Posterior cingulate gyrus (tissue), 11 donors: ENCODE data around the gene CYP27C1.
"Not testable (repeated sequence)": the region's sequence is repeated elsewhere in the genome, so short reads cannot be mapped to it uniquely, and the experiment has no call there.

Experiments
- DNase-seq, 10 donors: peaks; one replicate each; pipeline versions ENCODE4 v3.0.0 to v3.0.0-alpha.2; 2020 to 2021; ENCODE audit warnings: mixed read lengths in 3 of 10
- intact Hi-C: fragments of 100-400 bp; cut with DNase I; formaldehyde crosslinking; loops from one replicate; pipeline ENCODE4 v1.15.1; 2023

The CYP27C1 gene

GRCh38 chr2:127175751-127176354, 44.2 kb downstream of the CYP27C1 start:
- intact Hi-C loops = loop anchor here (10.0 kb wide), 1 partner anchor 99 kb away; no protein-coding TSS in a partner anchor
- DNase-seq = peak in 3 of 10 donors; percentile 23 to 86 (median 30)

DNA sequence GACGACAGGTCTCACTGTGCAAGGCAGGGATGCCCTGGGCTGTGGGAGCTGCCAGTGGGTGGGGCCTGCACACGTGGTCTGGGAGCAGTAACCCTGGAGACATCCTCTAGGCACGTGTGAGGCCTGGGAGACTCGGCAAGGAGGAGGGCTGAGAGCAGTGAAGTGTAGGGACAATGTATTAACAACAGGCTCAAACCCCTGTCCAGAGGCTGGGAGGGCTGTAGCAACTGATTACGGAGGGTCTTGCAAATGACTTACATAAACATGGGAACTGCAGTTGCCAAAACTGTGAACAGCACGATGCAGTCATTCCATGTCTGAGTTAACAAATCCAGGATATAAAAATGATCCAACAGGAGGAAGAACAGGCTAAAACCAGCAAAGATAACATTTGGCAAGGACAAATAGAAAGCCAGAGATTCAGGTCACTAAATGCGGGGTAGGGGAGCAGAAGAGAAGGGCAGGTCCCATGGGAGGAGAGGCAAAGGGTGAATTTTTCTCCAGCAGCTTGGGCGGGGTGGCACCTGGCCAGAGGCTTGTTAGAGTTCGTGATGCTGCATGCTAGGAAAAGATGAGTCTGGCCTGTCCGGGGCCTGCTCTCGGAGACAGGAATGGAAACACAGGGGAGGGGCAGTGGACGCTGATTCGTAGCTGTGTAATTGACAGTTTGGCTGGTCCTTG, 44.9 kb downstream of the CYP27C1 start:
- DNase-seq = peak in 3 of 10 donors; percentile 16 to 86 (median 26)
- intact Hi-C loops = loop anchor here (10.0 kb wide), 1 partner anchor 100 kb away; no protein-coding TSS in a partner anchor

- DNase-seq = no peak
- intact Hi-C loops = loop anchor here (1.0 to 10.0 kb wide), 2 partner anchors 100 to 106 kb away; no protein-coding TSS in a partner anchor
These were observed 45.5 kb downstream of the CYP27C1 start for GRCh38 chr2:127174640-127175039.

DNA sequence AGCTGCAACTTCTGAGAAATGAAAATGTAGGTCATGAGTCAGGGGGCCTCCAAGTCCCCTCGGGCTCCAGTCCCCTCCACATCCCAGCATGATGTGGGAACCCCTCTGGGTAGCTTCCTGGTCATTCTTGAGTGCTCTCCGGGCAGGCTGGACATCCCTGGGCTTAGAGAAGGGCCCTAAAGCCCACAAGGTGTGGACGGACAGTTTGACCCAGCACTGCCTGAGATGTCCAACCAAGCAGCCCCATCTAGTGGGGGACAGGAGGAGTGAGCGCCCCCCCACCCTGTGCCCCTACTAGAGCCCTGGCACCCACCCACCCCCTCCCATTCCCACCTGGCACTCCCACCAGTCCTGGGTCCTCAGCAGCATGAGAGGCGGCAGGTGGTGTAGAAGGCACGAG, 46.0 kb downstream of the CYP27C1 start:
- intact Hi-C loops = loop anchor here (1.0 to 10.0 kb wide), 2 partner anchors 101 to 106 kb away; no protein-coding TSS in a partner anchor
- peak in 5 of 10 donors; percentile 32 to 55 (median 51) for DNase-seq

GRCh38 chr2:127173057-127173456, 47.0 kb downstream of the CYP27C1 start:
- DNase-seq = no peak
- intact Hi-C loops = loop anchor here (10.0 kb wide), 1 partner anchor 102 kb away; no protein-coding TSS in a partner anchor

DNA sequence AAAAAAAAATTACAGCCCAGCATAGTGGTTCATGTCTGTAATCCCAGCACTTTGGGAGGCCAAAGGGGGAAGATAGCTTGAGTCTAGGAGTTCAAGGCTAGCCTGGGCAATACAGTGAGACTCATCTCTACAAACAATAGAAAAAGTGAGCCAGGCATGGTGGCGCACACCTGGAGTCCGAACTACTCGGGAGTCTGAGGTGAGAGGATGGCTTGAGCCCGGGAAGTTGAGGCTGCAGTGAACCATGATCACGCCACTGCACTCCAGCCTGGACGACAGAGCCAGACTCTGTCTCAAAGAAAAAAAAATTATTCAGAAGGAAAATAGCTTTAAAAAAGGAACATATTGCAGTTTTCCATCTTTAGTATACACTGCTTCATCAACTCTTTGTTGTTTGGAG, 47.8 kb downstream of the CYP27C1 start:
- DNase-seq = no peak
- intact Hi-C loops = loop anchor here (10.0 kb wide), 1 partner anchor 102 kb away; no protein-coding TSS in a partner anchor

DNA sequence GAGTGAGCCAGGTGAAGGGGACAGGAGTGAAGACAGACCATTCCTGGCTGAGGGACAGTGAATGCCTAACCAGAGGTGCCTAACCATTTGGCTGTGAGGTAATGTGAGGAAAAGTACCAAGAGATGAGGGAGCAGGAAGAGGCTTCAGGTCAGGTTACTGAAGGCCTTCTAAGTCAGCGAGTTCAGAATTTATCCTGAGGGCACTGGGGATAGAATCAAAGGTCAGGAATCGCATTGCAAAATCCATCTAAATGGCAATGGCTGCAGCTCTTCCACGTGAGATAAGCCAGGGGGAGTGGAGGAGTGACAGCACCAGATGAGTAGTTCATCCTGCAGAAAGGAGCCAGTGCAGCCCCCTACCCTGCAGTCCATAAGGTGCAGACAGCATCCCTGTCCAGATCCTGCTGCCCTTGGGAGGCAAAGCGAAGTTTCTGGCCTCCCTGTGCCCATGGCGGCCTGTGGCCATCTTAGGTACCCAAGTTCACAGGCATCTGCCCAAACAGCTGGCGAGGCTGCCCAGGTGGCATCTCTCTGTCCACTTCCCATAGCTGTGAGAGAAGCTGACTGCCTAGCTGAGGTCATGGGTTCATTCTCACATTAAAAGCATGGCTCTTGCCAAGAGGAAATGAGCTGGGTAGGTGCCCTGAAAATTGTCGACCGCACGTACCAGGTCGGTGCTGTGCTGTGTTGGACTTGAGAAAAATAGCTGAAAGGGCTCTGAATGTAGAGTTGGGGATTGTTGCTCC, 49.5 kb downstream of the CYP27C1 start:
- intact Hi-C loops = loop anchor here (10.0 kb wide), 1 partner anchor 104 kb away; no protein-coding TSS in a partner anchor
- DNase-seq = no peak

DNA sequence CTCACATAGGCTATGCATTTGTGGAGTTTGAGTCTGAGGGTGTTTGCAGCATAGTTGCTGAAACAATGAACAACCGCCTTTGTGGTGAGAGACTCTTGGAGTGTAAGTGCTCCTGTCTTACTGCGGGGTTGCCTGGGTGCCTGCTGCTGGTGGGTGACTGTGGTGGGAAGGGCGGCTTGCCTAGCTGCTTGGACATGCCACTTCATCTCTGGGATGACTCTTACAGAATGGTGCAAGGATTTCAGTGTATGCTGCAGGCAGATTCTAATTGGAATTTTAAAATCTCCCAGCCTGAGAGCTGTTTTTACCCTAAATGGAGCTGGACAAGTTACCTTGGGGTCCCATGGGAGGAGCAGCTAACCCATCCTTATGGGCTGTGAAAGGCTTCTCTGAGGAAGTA, 50.1 kb downstream of the CYP27C1 start:
- intact Hi-C loops = loop anchor here (10.0 kb wide), 1 partner anchor 105 kb away; no protein-coding TSS in a partner anchor
- DNase-seq = no peak

- intact Hi-C loops = no loop called here
- DNase-seq = no peak
These were observed 50.9 kb downstream of the CYP27C1 start for GRCh38 chr2:127169066-127169660.

DNA sequence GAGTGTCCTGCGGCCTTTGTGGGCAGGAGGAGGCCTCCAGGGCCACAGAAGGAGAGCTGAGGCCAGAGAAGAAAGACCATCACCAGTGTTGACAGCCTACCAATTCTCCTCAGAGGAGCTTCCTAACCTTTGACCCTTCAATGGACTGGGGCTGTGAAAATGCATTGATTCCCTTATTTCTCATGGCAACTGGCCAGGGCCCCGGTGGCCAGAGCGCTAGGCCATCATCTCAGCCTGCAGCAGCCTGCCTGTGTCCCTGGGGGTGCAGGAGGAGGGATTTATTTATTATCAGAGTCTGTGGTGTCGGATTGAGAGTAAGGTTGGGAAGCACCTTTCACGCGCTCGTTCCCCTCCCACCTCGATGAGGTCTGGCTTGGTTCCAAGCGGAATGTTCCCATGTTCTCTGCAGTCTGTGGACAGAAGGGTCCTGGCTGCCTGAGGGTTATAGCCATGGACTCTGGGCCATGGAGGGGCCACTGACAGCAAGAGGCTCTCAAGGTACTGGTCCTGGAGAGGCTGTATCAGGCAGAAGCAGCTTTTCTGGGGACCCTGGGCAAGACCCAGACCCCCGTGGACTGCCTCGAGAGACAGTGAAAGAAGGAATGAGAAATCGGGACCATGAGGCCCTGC, 53.8 kb downstream of the CYP27C1 start:
- intact Hi-C loops = no loop called here
- no peak for DNase-seq

DNA sequence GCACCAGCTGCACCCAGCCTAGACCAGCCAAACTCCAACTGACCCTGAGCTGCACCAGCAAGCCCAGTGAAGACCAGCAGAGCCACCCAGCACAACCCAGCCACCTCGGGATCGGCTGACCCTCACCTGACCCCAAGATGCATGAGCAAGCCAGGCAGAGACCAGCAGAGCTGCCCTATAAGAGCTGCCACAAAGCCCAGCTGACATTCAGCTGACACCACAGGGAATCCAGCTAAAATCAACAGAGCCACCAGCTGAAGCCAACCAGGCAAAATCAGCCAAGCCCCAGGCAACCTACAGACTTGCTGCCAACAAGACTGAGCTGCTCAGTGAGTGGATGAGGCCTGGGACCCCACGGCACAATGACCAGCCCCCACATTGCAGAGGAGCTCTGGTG, 54.6 kb downstream of the CYP27C1 start:
- DNase-seq = no peak
- intact Hi-C loops = no loop called here

- intact Hi-C loops = no loop called here
- no peak for DNase-seq
These were observed 55.1 kb downstream of the CYP27C1 start for GRCh38 chr2:127164761-127165538.

- DNase-seq = no peak
- intact Hi-C loops = no loop called here
These were observed 56.2 kb downstream of the CYP27C1 start for GRCh38 chr2:127163921-127164320.

DNA sequence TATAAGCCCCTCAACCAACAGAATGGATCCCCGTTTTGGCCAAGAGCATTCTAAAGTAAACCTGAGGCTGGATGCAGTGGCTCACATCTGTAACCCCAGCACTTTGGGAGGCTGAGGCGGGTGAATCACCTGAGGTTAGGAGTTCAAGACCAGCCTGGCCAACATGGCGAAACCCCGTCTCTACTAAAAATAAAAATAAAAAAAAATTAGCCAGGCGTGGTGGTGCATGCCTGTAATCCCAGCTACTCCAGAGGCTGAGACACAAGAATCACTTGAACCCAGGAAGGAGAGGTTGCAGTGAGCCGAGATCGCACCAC, 57.1 kb downstream of the CYP27C1 start:
- intact Hi-C loops = not testable (repeated sequence)

GRCh38 chr2:127162261-127163089, 57.6 kb downstream of the CYP27C1 start:
- DNase-seq = no peak
- intact Hi-C loops = no loop called here

More for the DNA sequence above, 57.1 kb downstream of the CYP27C1 start:
- not testable (repeated sequence) for DNase-seq

DNA sequence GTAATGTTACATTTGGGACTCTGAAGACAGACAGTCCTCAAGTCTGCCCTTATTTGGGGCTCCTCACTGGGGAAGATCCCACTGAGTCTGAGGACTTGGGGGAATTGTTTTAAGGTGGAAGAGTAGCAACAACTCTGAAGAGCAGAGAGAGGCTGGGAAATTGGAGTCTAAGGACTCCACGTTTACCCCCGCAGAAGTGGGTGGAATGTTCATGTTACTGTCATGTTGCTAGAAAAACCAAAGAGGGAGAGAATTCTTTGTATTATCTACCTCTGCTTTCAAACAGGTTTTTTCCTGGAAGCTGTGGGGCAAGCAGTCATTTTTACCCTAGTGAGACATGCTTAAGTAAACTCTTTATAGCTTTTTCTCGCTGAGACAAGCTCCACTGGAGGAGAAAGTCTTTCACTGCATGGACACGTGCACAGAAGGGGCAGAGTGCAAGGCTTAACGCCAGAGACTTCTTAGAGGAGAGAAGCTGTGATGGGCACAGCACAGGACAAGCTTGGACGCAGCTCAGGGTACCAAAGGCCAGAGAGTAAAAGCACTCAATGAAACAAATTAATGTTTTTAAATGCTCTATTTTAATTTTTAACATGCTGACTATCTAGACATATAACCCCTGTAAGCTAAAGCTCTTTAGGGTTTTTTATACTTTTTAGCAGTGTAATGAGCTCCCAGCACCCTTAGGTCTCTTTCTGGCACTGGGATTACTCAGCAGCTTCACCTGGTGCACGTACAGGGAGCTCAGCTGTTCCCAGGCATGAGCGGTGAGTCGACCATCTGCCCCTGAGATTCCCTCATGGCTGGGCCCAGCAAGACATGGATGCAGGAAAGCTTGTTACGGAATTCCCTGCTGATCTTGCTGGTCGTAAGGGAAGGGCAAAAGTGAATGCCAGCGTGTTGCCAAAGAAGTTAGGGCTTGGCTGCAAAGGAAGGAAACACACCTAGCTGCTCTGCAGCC, 58.6 kb downstream of the CYP27C1 start:
- intact Hi-C loops = no loop called here

DNA sequence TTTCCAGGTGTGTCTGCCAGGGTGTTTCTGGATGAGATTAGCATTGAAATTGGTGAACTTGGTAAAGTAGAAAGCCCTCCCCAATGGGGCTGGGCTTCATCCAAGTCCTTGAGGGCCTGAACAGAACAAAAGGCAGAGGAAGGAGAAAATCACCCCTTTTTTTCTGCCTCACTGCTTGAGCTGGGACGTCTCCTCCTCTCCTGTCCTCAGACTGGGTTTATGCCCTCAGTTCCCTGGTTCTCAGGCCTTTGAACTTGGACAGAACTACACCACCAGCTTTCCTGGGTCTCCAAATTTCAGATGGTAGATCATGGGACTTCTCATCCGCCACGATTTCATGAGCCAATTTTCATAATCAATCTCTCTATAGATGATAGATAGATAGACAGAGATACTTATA, 59.4 kb downstream of the CYP27C1 start:
- DNase-seq = no peak
- intact Hi-C loops = no loop called here

More for the DNA sequence above, 58.6 kb downstream of the CYP27C1 start:
- DNase-seq = no peak
